HepG2 (cell line): ENCODE measurements around the gene CEP55.

Experiments used
- ATF6 ChIP-seq: sonication (generic); formaldehyde crosslinking; conservative IDR thresholded peaks from 2 replicates; pipeline ENCODE4 v1.4.0; 2020; ENCODE audit warnings: missing genetic modification reagents
- CTCF ChIP-seq: sonication (generic); formaldehyde crosslinking; IDR thresholded peaks from 2 replicates; pipeline ENCODE4 v1.5.0; 2020; ENCODE audit warnings: mild to moderate bottlenecking, missing genetic modification reagents, moderate library complexity
- ETV6 ChIP-seq: sonication (generic); formaldehyde crosslinking; conservative IDR thresholded peaks from 2 replicates; pipeline ENCODE4 v1.4.0; 2020; ENCODE audit warnings: missing genetic modification reagents
- FOXP1 ChIP-seq, 2 experiments: fragments of 450-650 bp in 1 of 2; IDR thresholded peaks; 2 replicates each; pipeline ENCODE4 v1.6.1; 2017 to 2018; ENCODE audit warnings: antibody characterized with exemption in 1 of 2
- HOXA9 ChIP-seq: sonication (generic); formaldehyde crosslinking; IDR thresholded peaks from 2 replicates; pipeline ENCODE4 v1.8.1; 2022; ENCODE audit warnings: missing genetic modification reagents, mild to moderate bottlenecking, moderate library complexity, borderline replicate concordance
- MTA1 ChIP-seq: sonication (generic); formaldehyde crosslinking; IDR thresholded peaks from 2 replicates; pipeline ENCODE4 v1.4.0; 2020; ENCODE audit warnings: missing genetic modification reagents, mild to moderate bottlenecking, borderline replicate concordance
- NFYB ChIP-seq: sonication (generic); formaldehyde crosslinking; IDR thresholded peaks from 2 replicates; pipeline ENCODE4 v1.4.0; 2020; ENCODE audit warnings: missing genetic modification reagents
- POLR2A ChIP-seq, 2 experiments: IDR thresholded peaks; 2 replicates each; pipeline ENCODE4 v1.6.1; 2011; ENCODE audit warnings: low read depth in 2 of 2, low read length in 2 of 2, mild to moderate bottlenecking in 1 of 2, moderate library complexity in 1 of 2; ENCODE audit not compliant: insufficient read depth in 1 of 2
- POLR2AphosphoS5 ChIP-seq: IDR thresholded peaks from 2 replicates; pipeline ENCODE4 v1.6.1; 2012; ENCODE audit warnings: low read depth, low read length
- RFX5 ChIP-seq: IDR thresholded peaks from 2 replicates; pipeline ENCODE4 v1.6.1; 2011; ENCODE audit warnings: low read depth, low read length, improper control_type of control experiment
- SP2 ChIP-seq: sonication (generic); formaldehyde crosslinking; IDR thresholded peaks from 2 replicates; pipeline ENCODE4 v1.5.1; 2020; ENCODE audit warnings: mild to moderate bottlenecking, missing genetic modification reagents
- ZNF383 ChIP-seq: sonication (generic); formaldehyde crosslinking; IDR thresholded peaks from 2 replicates; pipeline ENCODE4 v1.4.0; 2020; ENCODE audit warnings: missing genetic modification reagents, mild to moderate bottlenecking, borderline replicate concordance
- ZNF652 ChIP-seq: IDR thresholded peaks from 2 replicates; pipeline ENCODE4 v1.6.1; 2016; ENCODE audit warnings: low read depth, borderline replicate concordance

DNA sequence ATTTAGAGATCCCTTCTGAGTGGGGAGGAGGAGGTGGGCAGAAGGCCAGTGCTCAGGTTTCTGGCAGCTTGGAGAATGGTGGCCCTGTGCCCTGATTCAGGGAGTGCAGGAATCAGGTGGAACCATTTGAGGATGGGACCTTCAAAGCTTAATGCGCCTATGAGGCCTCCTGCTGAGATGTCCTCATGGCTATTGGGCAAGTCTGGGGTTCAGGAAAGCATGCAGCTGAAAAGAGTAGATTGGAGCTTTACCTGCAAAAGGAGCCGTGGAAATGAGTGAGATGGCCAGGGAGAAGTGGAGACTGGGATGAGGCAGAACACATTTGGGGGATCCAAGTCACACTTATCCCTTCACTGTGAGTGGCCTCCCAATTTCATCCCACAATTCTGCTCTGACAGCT is 76.2 kb downstream of the CEP55 start:
- TF ChIP-seq HOXA9 (CRISPR knock-in tag) (no peak), RFX5 (no peak), NFYB (no peak), ETV6 (CRISPR knock-in tag) (no peak), FOXP1 (IDR thresholded peaks at IDR 0.05) (no peak), FOXP1 (CRISPR knock-in tag; IDR thresholded peaks at IDR 0.05) (no peak), ZNF652 (CRISPR knock-in tag) (no peak), ATF6 (no peak), POLR2A (IDR thresholded peaks at IDR 0.05; ENCODE audit: insufficient read depth in 1 of 2, low read depth in 2 of 2, low read length in 2 of 2) (no peak), MTA1 (CRISPR knock-in tag) (no peak), POLR2AphosphoS5 (no peak), SP2 (CRISPR knock-in tag) (no peak), ZNF383 (CRISPR knock-in tag) (no peak), CTCF (no peak)
